SU-DHL-6 (cell line): ENCODE data around the gene THUMPD3.
A peak's percentile ranks its signal among the peaks of the same experiment; 100 is the strongest.

Experiments used
- H2AFZ ChIP-seq: fragments of 200-600 bp; sonication (generic); 2 replicates; pipeline ENCODE4 v1.6.1; 2014; ENCODE audit warnings: low read depth, mild to moderate bottlenecking, moderate library complexity, mixed read lengths, antibody characterized with exemption, low read length; ENCODE audit not compliant: severe bottlenecking
- H3F3A ChIP-seq: fragments of 200-600 bp; shearing (Covaris generic); 2 replicates; pipeline ENCODE4 v1.6.0; 2016; ENCODE audit warnings: antibody characterized with exemption, mild to moderate bottlenecking; ENCODE audit not compliant: insufficient read depth
- H3K27ac ChIP-seq: fragments of 200-600 bp; sonication (generic); 2 replicates; pipeline ENCODE4 v1.5.1; 2016; ENCODE audit warnings: low read depth, mild to moderate bottlenecking, low read length, moderate library complexity, mixed read lengths
- H3K27me3 ChIP-seq: fragments of 200-600 bp; sonication (generic), shearing (Covaris generic); 2 replicates; pipeline ENCODE4 v1.6.0; 2014; ENCODE audit warnings: mild to moderate bottlenecking, low read length
- H3K36me3 ChIP-seq: fragments of 200-600 bp; sonication (generic); 2 replicates; pipeline ENCODE4 v1.6.1; 2014; ENCODE audit warnings: mild to moderate bottlenecking, low read length, mixed read lengths
- H3K4me2 ChIP-seq: fragments of 300-600, 200-600 bp; shearing (Covaris generic), sonication (generic); 2 replicates; pipeline ENCODE4 v1.6.0; 2014; ENCODE audit warnings: low read length, low read depth, mild to moderate bottlenecking; ENCODE audit not compliant: poor library complexity, severe bottlenecking
- H3K4me3 ChIP-seq: fragments of 200-600 bp; sonication (generic); 2 replicates; pipeline ENCODE4 v1.5.1; 2014; ENCODE audit warnings: antibody characterized with exemption, low read length, mild to moderate bottlenecking, mixed read lengths; ENCODE audit not compliant: insufficient read depth, poor library complexity, severe bottlenecking
- H3K79me2 ChIP-seq: fragments of 200-600 bp; sonication (generic); 2 replicates; pipeline ENCODE4 v1.6.1; 2014; ENCODE audit warnings: mild to moderate bottlenecking, low read length, moderate library complexity; ENCODE audit not compliant: insufficient read depth
- H3K9ac ChIP-seq: fragments of 200-600 bp; sonication (generic); 2 replicates; pipeline ENCODE4 v1.7.0; 2014; ENCODE audit warnings: mild to moderate bottlenecking, low read length
- H3K9me2 ChIP-seq: fragments of 200-600 bp; sonication (generic); replicated peaks from 2 replicates; pipeline ENCODE4 v1.6.1; 2014; ENCODE audit warnings: low read length; ENCODE audit not compliant: insufficient read depth
- H3K9me3 ChIP-seq: fragments of 200-600 bp; sonication (generic); 2 replicates; pipeline ENCODE4 v1.6.1; 2014; ENCODE audit warnings: low read length, mixed read lengths; ENCODE audit not compliant: insufficient read depth
- H4K20me1 ChIP-seq: fragments of 200-600 bp; sonication (generic); 2 replicates; pipeline ENCODE4 v1.6.1; 2014; ENCODE audit warnings: low read depth, mild to moderate bottlenecking, antibody characterized with exemption, low read length, moderate library complexity, mixed read lengths
- CTCF ChIP-seq: fragments of 200-600 bp; sonication (generic); IDR thresholded peaks from one replicate; pipeline ENCODE4 v1.5.1; 2017; ENCODE audit warnings: antibody characterized with exemption, mild to moderate bottlenecking, low read length, moderate library complexity; ENCODE audit not compliant: insufficient read depth, poor library complexity, severe bottlenecking
- EZH2phosphoT487 ChIP-seq: fragments of 200-600 bp; sonication (generic), shearing (Covaris generic); conservative IDR thresholded peaks from 2 replicates; pipeline ENCODE4 v1.6.1; 2018; ENCODE audit warnings: mild to moderate bottlenecking, antibody characterized with exemption, low read length, moderate library complexity, mixed read lengths

The THUMPD3 gene

GRCh38 chr3:9392041-9392440, 29.2 kb downstream of the THUMPD3 start:
- Histone ChIP-seq H3K27ac (no peak overlapping the region), H3K4me3 (no peak overlapping the region), H3K9ac (no peak overlapping the region), H3K27me3 (no peaks in the 10 kb centered on the region), H3K9me2 (no peaks in the 10 kb centered on the region), H4K20me1 (peaks cover 59% of the 10 kb centered on the region), H2AFZ (no peak overlapping the region), H3K79me2 (peaks cover 70% of the 10 kb centered on the region), H3F3A (peaks cover 53% of the 10 kb centered on the region), H3K9me3 (no peaks in the 10 kb centered on the region), H3K4me2 (no peak overlapping the region), H3K36me3 (peaks cover 74% of the 10 kb centered on the region)
- TF ChIP-seq CTCF (no peak), EZH2phosphoT487 (no peak)

GRCh38 chr3:9395570-9396300, 32.9 kb downstream of the THUMPD3 start:
- Histone ChIP-seq H3K79me2 (peaks cover 91% of the 10 kb centered on the region), H3K4me2 (peak overlapping the region; percentile 73), H3F3A (peaks cover 18% of the 10 kb centered on the region), H4K20me1 (peaks cover 65% of the 10 kb centered on the region), H3K36me3 (peaks cover 39% of the 10 kb centered on the region), H3K27me3 (no peaks in the 10 kb centered on the region), H3K27ac (peak overlapping the region; percentile 87), H3K4me3 (peak overlapping the region; percentile 65), H2AFZ (no peak overlapping the region), H3K9me2 (no peaks in the 10 kb centered on the region), H3K9me3 (no peaks in the 10 kb centered on the region), H3K9ac (peak overlapping the region; percentile 77)
- TF ChIP-seq CTCF (no peak), EZH2phosphoT487 (no peak)

- H4K20me1 ChIP-seq, result peaks cover 70% of the 10 kb centered on the region
- H2AFZ ChIP-seq, result no peak overlapping the region
- H3K9ac ChIP-seq, result peak overlapping the region; percentile 77
- no peaks in the 10 kb centered on the region for H3K27me3 ChIP-seq
- no peaks in the 10 kb centered on the region for H3K9me2 ChIP-seq
- H3F3A ChIP-seq, result peaks cover 15% of the 10 kb centered on the region
- H3K9me3 ChIP-seq, result no peaks in the 10 kb centered on the region
- peak overlapping the region; percentile 73 for H3K4me2 ChIP-seq
- H3K27ac ChIP-seq, result peak overlapping the region; percentile 87
- H3K79me2 ChIP-seq, result peaks cover 91% of the 10 kb centered on the region
- no peak for TF ChIP-seq EZH2phosphoT487
- no peak for TF ChIP-seq CTCF
- peak overlapping the region; percentile 65 for H3K4me3 ChIP-seq
- peaks cover 36% of the 10 kb centered on the region; the same call in 1 of the 2 replicates for H3K36me3 ChIP-seq
These were observed 33.4 kb downstream of the THUMPD3 start for GRCh38 chr3:9396301-9396631.
